BLaER1 (cell line): ENCODE data around the gene HDAC4.
A peak's percentile ranks its signal among the peaks of the same experiment; 100 is the strongest.

Source experiments
- H3K27ac ChIP-seq: shearing (Covaris generic); formaldehyde crosslinking; 2 replicates; pipeline ENCODE4 v1.8.1; 2022
- H3K27me3 ChIP-seq: shearing (Covaris generic); formaldehyde crosslinking; 2 replicates; pipeline ENCODE4 v1.8.1; 2022
- H3K36me3 ChIP-seq: shearing (Covaris generic); formaldehyde crosslinking; 2 replicates; pipeline ENCODE4 v1.8.1; 2022
- H3K4me1 ChIP-seq: shearing (Covaris generic); formaldehyde crosslinking; 2 replicates; pipeline ENCODE4 v1.8.1; 2022
- H3K4me2 ChIP-seq: shearing (Covaris generic); formaldehyde crosslinking; 2 replicates; pipeline ENCODE4 v1.8.1; 2022
- H3K4me3 ChIP-seq: shearing (Covaris generic); formaldehyde crosslinking; 2 replicates; pipeline ENCODE4 v1.8.1; 2022
- H3K9ac ChIP-seq: shearing (Covaris generic); formaldehyde crosslinking; 2 replicates; pipeline ENCODE4 v1.8.1; 2022
- H3K9me3 ChIP-seq: shearing (Covaris generic); formaldehyde crosslinking; 2 replicates; pipeline ENCODE4 v1.8.1; 2022
- H4K20me1 ChIP-seq: shearing (Covaris generic); formaldehyde crosslinking; 2 replicates; pipeline ENCODE4 v1.8.1; 2022
- Cebpa-rat ChIP-seq: shearing (Covaris generic); IDR thresholded peaks from 2 replicates; pipeline ENCODE4 v1.8.1; 2022

HDAC4 gene

DNA sequence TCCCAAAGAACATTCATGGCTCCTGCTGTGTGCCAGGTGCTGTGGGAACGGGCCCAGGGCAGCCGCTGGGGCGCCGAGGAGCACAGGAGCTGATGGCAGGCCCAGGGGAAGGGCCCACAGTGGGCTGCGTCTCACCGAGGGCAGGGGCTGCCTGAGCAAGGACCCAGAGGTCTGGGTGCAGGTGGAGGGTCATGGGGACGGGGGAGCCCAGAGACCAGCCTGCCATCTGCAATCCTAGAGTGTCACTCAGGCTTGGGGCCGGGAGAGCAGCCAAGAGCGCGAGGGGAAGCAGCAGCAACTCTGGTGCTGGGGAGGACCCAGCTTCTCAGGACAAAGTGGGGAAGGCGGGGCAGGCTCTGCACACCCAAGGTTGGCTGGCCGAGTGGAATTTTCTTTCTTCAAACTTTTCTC, 207.4 kb downstream of the HDAC4 start:
- no peak overlapping the region for H3K4me3 ChIP-seq
- TF ChIP-seq Cebpa-rat, result no peak
- H3K4me2 ChIP-seq, result 0 out of 2 replicates have a peak overlapping the region, but pooled peaks have one; percentile 70
- H3K27ac ChIP-seq, result no peak overlapping the region
- peaks cover 61% of the 10 kb centered on the region for H3K4me1 ChIP-seq
- no peaks in the 10 kb centered on the region for H3K27me3 ChIP-seq
- H3K9me3 ChIP-seq, result peaks cover 14% of the 10 kb centered on the region
- peaks cover 48% of the 10 kb centered on the region for H3K36me3 ChIP-seq
- peaks cover 67% of the 10 kb centered on the region for H4K20me1 ChIP-seq
- H3K9ac ChIP-seq, result no peak overlapping the region

DNA sequence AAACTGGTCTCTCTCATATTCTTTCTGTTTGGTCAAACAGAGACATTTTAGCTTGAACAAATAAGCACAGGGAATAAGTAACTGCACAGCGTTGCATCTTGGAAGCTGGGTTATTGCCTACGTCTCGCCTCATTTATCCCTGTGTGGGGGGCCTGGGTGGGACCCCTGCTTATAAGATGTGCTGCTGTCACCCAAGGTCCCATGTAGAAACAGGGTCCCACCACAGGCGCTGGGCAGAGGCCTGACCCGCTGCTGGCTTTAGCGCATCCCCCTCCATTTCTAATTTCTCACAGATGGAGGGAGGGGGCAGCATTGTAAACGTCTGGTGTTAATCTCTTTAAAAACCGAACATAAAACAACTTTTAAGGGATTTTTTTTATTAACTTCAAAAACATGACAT, 207.8 kb downstream of the HDAC4 start:
- peaks cover 61% of the 10 kb centered on the region for H3K4me1 ChIP-seq
- peaks cover 17% of the 10 kb centered on the region for H3K9me3 ChIP-seq
- H3K27ac ChIP-seq, result no peak overlapping the region
- H3K27me3 ChIP-seq, result no peaks in the 10 kb centered on the region
- no peak overlapping the region for H3K4me3 ChIP-seq
- no peak overlapping the region for H3K9ac ChIP-seq
- TF ChIP-seq Cebpa-rat, result no peak
- H3K36me3 ChIP-seq, result peaks cover 48% of the 10 kb centered on the region
- H3K4me2 ChIP-seq, result peak overlapping the region; percentile 70
- peaks cover 67% of the 10 kb centered on the region for H4K20me1 ChIP-seq

DNA sequence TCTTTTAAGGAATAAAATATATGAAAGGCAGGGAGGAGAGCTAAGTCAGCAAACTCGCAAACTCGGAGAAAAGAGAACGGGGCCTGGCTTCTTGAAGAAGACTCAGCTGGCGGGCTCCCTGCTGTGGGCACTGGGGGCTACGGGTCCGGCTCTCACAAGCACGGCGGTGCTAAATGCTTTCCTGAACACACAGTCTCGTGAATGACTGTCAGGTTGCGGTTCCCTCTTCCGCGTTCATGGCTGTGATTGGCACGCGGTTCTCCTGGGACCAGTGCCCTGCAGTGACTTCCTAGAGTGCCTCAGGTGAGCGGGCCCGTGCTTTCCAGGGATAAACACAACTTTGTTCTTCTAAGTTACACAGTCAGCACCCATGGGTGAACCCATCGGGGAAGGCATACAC, 208.4 kb downstream of the HDAC4 start:
- peaks cover 61% of the 10 kb centered on the region for H3K4me1 ChIP-seq
- H3K4me3 ChIP-seq, result no peak overlapping the region
- peaks cover 51% of the 10 kb centered on the region for H3K36me3 ChIP-seq

DNA sequence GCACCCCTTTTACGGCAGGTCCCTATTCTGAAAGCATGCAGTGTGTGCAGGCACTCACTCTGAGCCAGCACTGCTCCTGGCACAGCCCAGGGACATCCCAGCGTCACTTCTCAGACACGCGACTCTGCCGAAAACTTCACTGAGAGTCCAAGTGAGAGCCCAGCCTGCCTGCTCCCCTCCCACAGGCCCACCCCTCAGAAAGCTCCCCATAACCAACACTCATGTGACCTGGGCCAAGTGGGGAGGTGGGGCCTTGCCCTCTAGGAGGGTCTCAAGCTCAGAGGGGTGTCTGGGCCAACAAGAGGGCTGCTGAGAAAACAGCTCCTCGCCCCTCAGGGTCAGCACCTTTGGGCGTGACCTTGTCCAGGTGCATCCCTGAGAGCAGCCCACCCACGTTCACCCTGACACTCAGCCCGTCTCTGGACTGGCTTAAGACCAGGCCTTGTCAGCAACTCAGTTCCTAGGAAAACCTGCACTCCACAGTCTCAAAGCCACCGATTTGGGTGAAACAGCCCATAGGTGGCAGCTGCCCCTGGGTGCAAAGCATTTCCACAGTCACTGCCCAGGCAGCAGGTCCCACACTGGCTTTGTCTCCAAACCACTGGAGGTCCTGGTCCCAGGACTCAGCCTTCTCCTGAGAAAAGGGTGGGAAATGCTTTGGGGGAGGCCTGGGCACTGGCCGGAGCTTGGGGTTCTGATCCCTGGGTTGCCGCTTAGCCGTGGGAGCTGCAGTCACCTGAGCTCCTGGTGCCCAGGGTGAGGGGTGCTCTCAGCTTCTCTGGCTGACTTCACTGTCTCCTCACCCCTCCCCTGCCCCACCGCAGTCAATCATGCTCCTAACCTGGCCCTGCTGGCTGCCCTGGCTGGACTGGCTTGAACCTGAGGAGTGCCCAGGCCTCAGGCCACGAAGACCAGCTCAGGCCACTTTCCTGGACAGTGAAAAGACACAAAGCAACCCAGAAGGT, 209.6 kb downstream of the HDAC4 start:
- no peaks in the 10 kb centered on the region for H3K27me3 ChIP-seq
- no peak overlapping the region; the same call in 1 of the 2 replicates for H3K27ac ChIP-seq
- H3K4me2 ChIP-seq, result peak overlapping the region; percentile 62; the same call in 1 of the 2 replicates
- H4K20me1 ChIP-seq, result peaks cover 65% of the 10 kb centered on the region
- H3K9ac ChIP-seq, result no peak overlapping the region
- no peak overlapping the region for H3K4me3 ChIP-seq
- H3K36me3 ChIP-seq, result peaks cover 51% of the 10 kb centered on the region
- H3K9me3 ChIP-seq, result peaks cover 17% of the 10 kb centered on the region
- H3K4me1 ChIP-seq, result peaks cover 53% of the 10 kb centered on the region
- TF ChIP-seq Cebpa-rat, result no peak

More for the DNA sequence above, 208.4 kb downstream of the HDAC4 start:
- peaks cover 17% of the 10 kb centered on the region for H3K9me3 ChIP-seq
- TF ChIP-seq Cebpa-rat, result no peak
- no peaks in the 10 kb centered on the region for H3K27me3 ChIP-seq
- H3K4me2 ChIP-seq, result peak overlapping the region; percentile 70
- no peak overlapping the region for H3K27ac ChIP-seq
- H3K9ac ChIP-seq, result 0 out of 2 replicates have a peak overlapping the region, but pooled peaks have one; percentile 18
- peaks cover 67% of the 10 kb centered on the region for H4K20me1 ChIP-seq

DNA sequence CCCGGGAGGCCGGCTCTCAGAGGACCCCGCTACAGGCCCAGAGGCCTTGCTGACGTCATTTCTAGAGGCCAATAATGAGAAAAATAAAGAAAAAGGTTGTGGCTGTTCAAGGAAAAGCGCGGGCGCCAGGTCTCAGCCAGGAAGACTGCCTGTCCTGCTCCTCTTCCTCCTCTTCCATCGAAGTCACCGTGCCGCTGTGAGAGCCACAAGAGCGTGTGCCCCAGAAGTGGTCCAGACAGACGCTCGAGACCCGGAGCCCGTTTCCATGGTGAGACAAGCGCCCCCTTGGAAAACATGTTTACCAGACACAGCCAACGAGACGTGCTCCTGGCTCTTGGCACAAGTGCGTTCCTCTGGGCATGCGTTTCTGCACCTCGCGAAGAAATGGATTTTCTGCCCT, 210.5 kb downstream of the HDAC4 start:
- Histone ChIP-seq H3K27ac (peak overlapping the region; percentile 28; the same call in 1 of the 2 replicates), H3K4me2 (peak overlapping the region; percentile 62), H3K36me3 (peaks cover 58% of the 10 kb centered on the region), H3K9me3 (peaks cover 17% of the 10 kb centered on the region), H3K4me1 (peaks cover 45% of the 10 kb centered on the region), H4K20me1 (peaks cover 57% of the 10 kb centered on the region), H3K27me3 (no peaks in the 10 kb centered on the region), H3K9ac (no peak overlapping the region), H3K4me3 (no peak overlapping the region)
- TF ChIP-seq Cebpa-rat, result no peak

DNA sequence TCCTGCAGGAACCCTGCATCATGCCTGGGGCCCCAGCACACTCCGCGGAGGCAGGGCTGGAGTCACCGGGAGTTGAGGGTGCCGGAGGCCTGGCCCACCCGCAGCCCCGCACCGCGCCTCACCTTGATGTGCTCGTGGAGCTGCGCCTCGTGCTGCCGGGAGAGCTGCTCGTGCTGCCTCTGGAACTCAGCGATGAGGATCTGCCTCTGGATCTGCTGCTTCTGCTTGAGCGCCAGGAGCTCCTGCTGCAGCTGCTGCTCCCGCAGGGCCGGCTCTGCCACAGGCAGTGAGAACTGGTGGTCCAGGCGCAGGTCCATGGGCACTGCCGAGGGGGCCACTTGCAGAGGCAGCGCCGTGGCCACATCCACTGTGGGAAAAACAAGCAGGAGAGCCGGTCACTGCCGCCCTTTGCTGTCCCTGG, 211.1 kb downstream of the HDAC4 start:
- H3K27me3 ChIP-seq, result no peaks in the 10 kb centered on the region
- no peak for TF ChIP-seq Cebpa-rat
- H3K4me1 ChIP-seq, result peaks cover 42% of the 10 kb centered on the region
- peak overlapping the region; percentile 62 for H3K4me2 ChIP-seq
- H3K9me3 ChIP-seq, result peaks cover 17% of the 10 kb centered on the region
- H3K27ac ChIP-seq, result peak overlapping the region; percentile 28; the same call in 1 of the 2 replicates
- H4K20me1 ChIP-seq, result peaks cover 52% of the 10 kb centered on the region
- H3K36me3 ChIP-seq, result peaks cover 57% of the 10 kb centered on the region
- H3K4me3 ChIP-seq, result no peak overlapping the region
- H3K9ac ChIP-seq, result no peak overlapping the region

DNA sequence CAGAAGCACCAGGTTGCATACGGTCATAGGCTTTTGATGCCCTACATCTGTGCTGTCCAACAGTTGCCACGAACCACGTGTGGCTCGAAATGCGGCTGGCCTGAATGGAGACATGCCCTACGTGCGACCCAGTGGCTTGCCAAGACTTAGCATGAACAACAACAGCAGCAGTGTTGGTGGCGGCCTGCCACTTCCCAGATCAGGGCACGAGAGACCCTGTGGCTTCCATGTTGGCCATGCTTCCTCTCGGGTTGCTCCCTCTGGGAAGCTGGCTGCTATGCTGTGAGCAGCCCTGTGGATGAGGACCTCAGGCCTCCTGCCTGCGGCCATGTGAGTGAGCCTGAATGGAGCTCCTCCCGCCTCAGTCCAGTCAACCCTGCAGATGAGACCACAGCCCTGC, 212.3 kb downstream of the HDAC4 start:
- Histone ChIP-seq H3K4me1 (peaks cover 40% of the 10 kb centered on the region), H3K4me3 (no peak overlapping the region), H3K36me3 (peaks cover 55% of the 10 kb centered on the region), H3K27me3 (no peaks in the 10 kb centered on the region), H3K4me2 (no peak overlapping the region), H3K27ac (no peak overlapping the region), H3K9ac (no peak overlapping the region), H3K9me3 (peaks cover 17% of the 10 kb centered on the region), H4K20me1 (peaks cover 40% of the 10 kb centered on the region)
- TF ChIP-seq Cebpa-rat, result no peak

DNA sequence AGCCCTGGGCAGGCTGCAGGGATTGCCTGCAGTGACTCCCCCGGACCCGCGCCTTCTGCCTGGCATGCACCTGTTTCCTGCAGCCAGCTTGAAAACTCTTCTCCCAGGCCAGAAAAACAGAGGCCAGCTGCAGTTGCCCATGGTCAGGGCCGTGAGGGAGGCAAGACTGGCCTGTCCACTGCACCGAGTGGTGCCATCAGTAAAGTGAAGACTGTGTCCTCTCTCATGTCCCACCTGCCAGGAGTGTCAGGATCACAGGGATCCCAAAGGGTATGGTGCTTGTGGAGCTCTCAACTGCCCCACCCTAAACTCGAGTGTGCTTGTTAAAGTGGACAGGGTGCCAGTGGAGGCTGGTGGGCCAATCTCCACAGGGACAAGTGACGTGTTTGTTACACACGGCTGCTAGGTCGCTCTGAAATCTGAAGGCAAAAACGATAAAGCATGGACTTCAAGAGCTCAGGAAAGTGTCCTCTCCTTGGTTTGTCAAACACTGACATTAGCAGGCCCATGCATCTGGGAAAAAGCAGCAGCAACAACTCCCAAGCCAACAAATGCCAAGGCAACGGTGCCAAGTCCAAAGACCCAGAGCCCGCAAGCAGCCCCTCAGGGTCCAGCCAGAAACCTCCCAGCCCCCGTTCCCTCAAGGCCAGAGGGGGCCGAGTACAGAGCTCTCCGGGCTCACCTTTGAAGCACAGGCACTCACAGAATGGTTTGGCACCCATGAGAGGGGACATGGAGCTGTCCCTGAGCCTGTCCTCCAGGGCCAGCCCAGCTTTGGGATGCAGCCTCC, 213.2 kb downstream of the HDAC4 start:
- H3K4me2 ChIP-seq, result no peak overlapping the region
- peaks cover 39% of the 10 kb centered on the region for H3K4me1 ChIP-seq
- peaks cover 32% of the 10 kb centered on the region for H4K20me1 ChIP-seq
- H3K27ac ChIP-seq, result no peak overlapping the region
- H3K36me3 ChIP-seq, result peaks cover 55% of the 10 kb centered on the region
- TF ChIP-seq Cebpa-rat, result no peak
- H3K9me3 ChIP-seq, result peaks cover 17% of the 10 kb centered on the region
- H3K4me3 ChIP-seq, result no peak overlapping the region
- no peak overlapping the region for H3K9ac ChIP-seq
- H3K27me3 ChIP-seq, result no peaks in the 10 kb centered on the region

DNA sequence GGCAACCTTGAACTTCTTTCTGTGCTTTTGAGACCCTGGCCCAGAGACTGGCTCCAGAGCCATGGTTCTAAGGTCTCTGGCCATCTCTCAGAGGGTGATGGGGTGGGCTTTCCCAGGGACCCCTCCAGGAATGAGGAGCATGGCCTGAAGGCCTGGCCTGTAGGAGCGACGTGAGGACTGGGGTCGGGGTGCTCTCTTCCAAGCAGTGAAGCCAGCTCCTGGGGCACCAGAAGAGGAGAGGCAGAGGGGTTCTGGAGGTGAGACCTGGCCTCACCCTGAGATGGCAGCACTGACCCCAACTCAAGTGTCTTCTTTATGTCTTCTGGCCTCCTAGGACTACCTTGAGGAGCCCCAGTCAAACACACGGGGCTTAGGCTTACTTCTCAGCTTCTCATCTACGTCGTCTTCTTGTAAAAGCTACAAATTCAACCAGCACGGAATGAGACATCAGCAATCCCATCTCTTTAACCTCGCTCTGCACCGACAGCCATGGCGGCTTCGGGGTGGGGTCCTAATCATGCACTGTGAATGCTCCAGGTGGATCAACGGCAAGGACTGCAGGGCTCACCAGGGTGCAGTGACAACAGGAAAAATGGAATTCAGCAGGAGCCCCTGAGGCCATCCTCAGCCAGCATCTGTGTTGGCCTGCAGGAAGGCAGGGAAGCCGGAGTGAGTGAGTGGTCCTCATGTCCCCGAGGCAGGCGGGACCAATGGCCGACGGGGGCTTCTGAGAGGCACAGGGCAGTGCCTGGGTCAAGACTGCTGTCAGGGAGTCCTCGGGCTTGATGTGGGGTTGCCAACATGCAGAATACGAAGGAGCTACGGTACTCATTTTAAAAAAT, 214.1 kb downstream of the HDAC4 start:
- no peak overlapping the region for H3K9ac ChIP-seq
- H3K27me3 ChIP-seq, result no peaks in the 10 kb centered on the region
- H3K4me1 ChIP-seq, result peaks cover 39% of the 10 kb centered on the region
- H3K4me3 ChIP-seq, result no peak overlapping the region
- peaks cover 59% of the 10 kb centered on the region for H3K36me3 ChIP-seq
- no peak for TF ChIP-seq Cebpa-rat
- H4K20me1 ChIP-seq, result peaks cover 28% of the 10 kb centered on the region; the same call in 1 of the 2 replicates
- peaks cover 17% of the 10 kb centered on the region for H3K9me3 ChIP-seq
- H3K4me2 ChIP-seq, result no peak overlapping the region
- no peak overlapping the region for H3K27ac ChIP-seq
